ENCODE data around the gene REP15.

Gene REP15

GRCh38 chr12:27709212-27709931, 13.1 kb downstream of the REP15 start:
- Histone ChIP-seq H3K4me2 (ENCODE audit: low read depth, low read length) (no peak overlapping the region), H3K36me3 (replicated peaks; ENCODE audit: insufficient read depth, low read length) (no peaks in the 10 kb centered on the region), H3F3A (ENCODE audit: insufficient read depth, low read length) (no peaks in the 10 kb centered on the region), H3K9me2 (replicated peaks; ENCODE audit: insufficient read depth, low read length) (no peaks in the 10 kb centered on the region), H3K4me1 (ENCODE audit: low read length) (peaks cover 4% of the 10 kb centered on the region), H3K27ac (ENCODE audit: low read length) (no peak overlapping the region), H3K4me3 (ENCODE audit: low read length) (no peak overlapping the region), H3K9me3 (replicated peaks; ENCODE audit: insufficient read depth, low read length) (no peaks in the 10 kb centered on the region), H4K20me1 (ENCODE audit: insufficient read depth, low read length) (no peaks in the 10 kb centered on the region), H3K9ac (ENCODE audit: low read length) (no peak overlapping the region), H2AFZ (ENCODE audit: low read length) (no peak overlapping the region), H3K79me2 (ENCODE audit: low read length) (peaks cover 39% of the 10 kb centered on the region), H3K27me3 (replicated peaks; ENCODE audit: insufficient read depth, low read length) (no peaks in the 10 kb centered on the region)
- no peak for DNase-seq
- TF ChIP-seq EZH2phosphoT487 (IDR thresholded peaks at IDR 0.05; ENCODE audit: low read length) (no peak), EZH2 (optimal IDR thresholded peaks at IDR 0.05; ENCODE audit: low read depth, low read length) (no peak)

GRCh38 chr12:27709932-27710591, 13.8 kb downstream of the REP15 start:
- Histone ChIP-seq H3F3A (ENCODE audit: insufficient read depth, low read length) (no peaks in the 10 kb centered on the region), H3K27ac (ENCODE audit: low read length) (peak overlapping the region; percentile 42; the same call in 1 of the 2 replicates)
- peak; percentile 12 for DNase-seq

DNA sequence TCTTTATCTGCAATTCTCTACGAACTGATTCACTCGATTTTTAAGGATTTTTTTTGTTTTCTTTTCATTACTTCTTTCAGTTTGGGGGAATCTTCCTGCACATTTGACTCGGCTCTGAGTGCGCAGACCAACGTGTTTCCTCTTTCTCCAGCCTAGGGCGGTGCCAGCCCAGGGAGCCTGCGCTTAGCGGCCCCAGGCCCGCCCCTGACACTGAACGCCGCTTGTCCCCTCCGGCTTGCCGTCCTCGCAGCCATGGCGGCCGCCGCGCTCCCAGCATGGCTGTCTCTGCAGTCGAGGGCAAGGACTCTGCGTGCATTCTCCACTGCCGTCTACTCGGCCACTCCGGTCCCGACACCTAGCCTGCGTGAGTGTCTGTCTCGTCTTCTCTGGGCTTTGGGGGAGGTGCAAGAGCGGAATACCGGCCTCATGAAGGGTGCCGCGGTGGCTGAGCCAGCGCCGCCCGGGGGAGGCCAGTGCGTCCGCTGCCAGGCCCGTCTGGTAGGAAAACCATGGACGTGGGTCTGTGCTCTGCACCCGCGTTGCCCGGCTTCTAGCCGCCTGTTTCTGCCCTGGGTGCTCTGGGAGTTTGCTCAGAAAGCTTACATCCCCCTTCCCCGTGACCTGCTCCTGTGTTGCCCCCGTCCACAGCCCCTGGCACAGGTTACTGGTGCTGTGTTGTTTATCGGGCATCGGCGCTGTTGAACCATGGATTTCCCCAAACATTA, 14.5 kb downstream of the REP15 start, which contains the start of gene MRPS35:
Gene MRPS35, plus strand, starts transcription at position 241 of the 725 bp plus-strand sequence. Its CDS starts 12 bp downstream, at position 253.
- Histone ChIP-seq H3K9me2 (replicated peaks; ENCODE audit: insufficient read depth, low read length) (no peaks in the 10 kb centered on the region), H3K4me3 (ENCODE audit: low read length) (peak within 1 kb of the TSS; percentile 87), H3K79me2 (ENCODE audit: low read length) (peaks cover 50% of the 10 kb centered on the region), H4K20me1 (ENCODE audit: insufficient read depth, low read length) (peaks cover 3% of the 10 kb centered on the region; the same call in 1 of the 2 replicates), H3K9ac (ENCODE audit: low read length) (peak within 1 kb of the TSS; percentile 84), H3K27me3 (replicated peaks; ENCODE audit: insufficient read depth, low read length) (no peaks in the 10 kb centered on the region), H3K27ac (ENCODE audit: low read length) (peak within 1 kb of the TSS; percentile 42; the same call in 1 of the 2 replicates), H2AFZ (ENCODE audit: low read length) (peak within 1 kb of the TSS; percentile 81), H3K9me3 (replicated peaks; ENCODE audit: insufficient read depth, low read length) (no peaks in the 10 kb centered on the region), H3K4me1 (ENCODE audit: low read length) (peaks cover 4% of the 10 kb centered on the region), H3K36me3 (replicated peaks; ENCODE audit: insufficient read depth, low read length) (no peaks in the 10 kb centered on the region; the same call in 1 of the 2 replicates), H3F3A (ENCODE audit: insufficient read depth, low read length) (no peaks in the 10 kb centered on the region), H3K4me2 (ENCODE audit: low read depth, low read length) (peak within 1 kb of the TSS; percentile 86)
- peak; percentile 91 for DNase-seq
- no peak for TF ChIP-seq CTCF (IDR thresholded peaks at IDR 0.05; ENCODE audit: low read length)
- TF ChIP-seq EZH2phosphoT487 (IDR thresholded peaks at IDR 0.05; ENCODE audit: low read length), result no peak
- TF ChIP-seq EZH2 (optimal IDR thresholded peaks at IDR 0.05; ENCODE audit: low read depth, low read length), result no peak

More at GRCh38 chr12:27709932-27710591, 13.8 kb downstream of the REP15 start:
- Histone ChIP-seq H3K27me3 (replicated peaks; ENCODE audit: insufficient read depth, low read length) (no peaks in the 10 kb centered on the region), H3K4me1 (ENCODE audit: low read length) (peaks cover 4% of the 10 kb centered on the region), H3K79me2 (ENCODE audit: low read length) (peaks cover 45% of the 10 kb centered on the region), H3K36me3 (replicated peaks; ENCODE audit: insufficient read depth, low read length) (no peaks in the 10 kb centered on the region), H3K4me3 (ENCODE audit: low read length) (peak overlapping the region; percentile 87), H3K4me2 (ENCODE audit: low read depth, low read length) (peak overlapping the region; percentile 86), H3K9me2 (replicated peaks; ENCODE audit: insufficient read depth, low read length) (no peaks in the 10 kb centered on the region), H3K9me3 (replicated peaks; ENCODE audit: insufficient read depth, low read length) (no peaks in the 10 kb centered on the region), H2AFZ (ENCODE audit: low read length) (peak overlapping the region; percentile 81), H3K9ac (ENCODE audit: low read length) (peak overlapping the region; percentile 84), H4K20me1 (ENCODE audit: insufficient read depth, low read length) (peaks cover 3% of the 10 kb centered on the region; the same call in 1 of the 2 replicates)
- TF ChIP-seq CTCF (IDR thresholded peaks at IDR 0.05; ENCODE audit: low read length), result no peak
- no peak for TF ChIP-seq EZH2phosphoT487 (IDR thresholded peaks at IDR 0.05; ENCODE audit: low read length)
- TF ChIP-seq EZH2 (optimal IDR thresholded peaks at IDR 0.05; ENCODE audit: low read depth, low read length), result no peak

All from MM.1S (cell line).